SK-N-SH (cell line): ENCODE results near the gene SON.

Experiments
- CTCF ChIP-seq: fragments of 200-600 bp; sonication (generic); IDR thresholded peaks from 2 replicates; pipeline ENCODE4 v1.6.1; 2017; ENCODE audit warnings: antibody characterized with exemption, mild to moderate bottlenecking, moderate library complexity
- EZH2phosphoT487 ChIP-seq: fragments of 200-600 bp; sonication (generic); IDR thresholded peaks from 2 replicates; pipeline ENCODE4 v1.6.1; 2017; ENCODE audit warnings: low read depth, mixed run types, mild to moderate bottlenecking, antibody characterized with exemption, moderate library complexity, borderline replicate concordance
- GATA2 ChIP-seq: sonication (generic); formaldehyde crosslinking; IDR thresholded peaks from 2 replicates; pipeline ENCODE4 v1.5.0; 2020; ENCODE audit warnings: mild to moderate bottlenecking, missing genetic modification reagents
- NRF1 ChIP-seq: IDR thresholded peaks from 2 replicates; pipeline ENCODE4 v1.6.1; 2012; ENCODE audit warnings: low read depth, mild to moderate bottlenecking, low read length
- POLR2AphosphoS5 ChIP-seq: IDR thresholded peaks from 2 replicates; pipeline ENCODE4 v1.6.1; 2012; ENCODE audit warnings: low read depth, low read length
- SIN3A ChIP-seq: IDR thresholded peaks from 2 replicates; pipeline ENCODE4 v1.6.1; 2012; ENCODE audit warnings: low read depth, mild to moderate bottlenecking, low read length, moderate library complexity, borderline replicate concordance
- YY1 ChIP-seq: IDR thresholded peaks from 2 replicates; pipeline ENCODE4 v1.4.0; 2012; ENCODE audit warnings: low read depth, mild to moderate bottlenecking

GRCh38 chr21:33561373-33561772, 18.5 kb downstream of the SON start:
- TF ChIP-seq NRF1 (no peak), GATA2 (no peak), CTCF (no peak), YY1 (no peak), SIN3A (no peak), EZH2phosphoT487 (no peak), POLR2AphosphoS5 (no peak)
